ENCODE data around the gene ZNF263.

Gene ZNF263

GRCh38 chr16:3274947-3275346 lies 8.3 kb upstream of the ZNF263 start:
- H3K27ac ChIP-seq (ENCODE audit: low read depth, low read length) = no peak overlapping the region
- no peak overlapping the region for H3K9ac ChIP-seq (ENCODE audit: low read length)
- H3K4me1 ChIP-seq (ENCODE audit: control insufficient read depth, insufficient read depth, low read length) = no peaks in the 10 kb centered on the region
- H3K27me3 ChIP-seq (ENCODE audit: control insufficient read depth, insufficient read depth, low read length) = no peaks in the 10 kb centered on the region
- no peaks in the 10 kb centered on the region for H3K36me3 ChIP-seq (ENCODE audit: control insufficient read depth, insufficient read depth, low read length)
- no peak overlapping the region for H3K4me3 ChIP-seq (ENCODE audit: low read length)

- Histone ChIP-seq H3K27me3 (ENCODE audit: control insufficient read depth, insufficient read depth, low read length) (no peaks in the 10 kb centered on the region), H3K27ac (ENCODE audit: low read depth, low read length) (no peak overlapping the region), H3K4me3 (ENCODE audit: low read length) (no peak overlapping the region), H3K9ac (ENCODE audit: low read length) (no peak overlapping the region), H3K36me3 (ENCODE audit: control insufficient read depth, insufficient read depth, low read length) (no peaks in the 10 kb centered on the region), H3K4me1 (ENCODE audit: control insufficient read depth, insufficient read depth, low read length) (no peaks in the 10 kb centered on the region)
Observed at GRCh38 chr16:3276679-3277078, 6.6 kb upstream of the ZNF263 start.

GRCh38 chr16:3281222-3281820 lies 2.0 kb upstream of the ZNF263 start:
- H3K27me3 ChIP-seq (ENCODE audit: control insufficient read depth, insufficient read depth, low read length) = no peaks in the 10 kb centered on the region
- peaks cover 11% of the 10 kb centered on the region for H3K4me1 ChIP-seq (ENCODE audit: control insufficient read depth, insufficient read depth, low read length)
- peaks cover 12% of the 10 kb centered on the region for H3K36me3 ChIP-seq (ENCODE audit: control insufficient read depth, insufficient read depth, low read length)
- H3K9ac ChIP-seq (ENCODE audit: low read length) = no peak overlapping the region
- H3K27ac ChIP-seq (ENCODE audit: low read depth, low read length) = no peak overlapping the region
- no peak overlapping the region for H3K4me3 ChIP-seq (ENCODE audit: low read length)

- H3K4me1 ChIP-seq (ENCODE audit: control insufficient read depth, insufficient read depth, low read length) = peaks cover 11% of the 10 kb centered on the region
- peak overlapping the region; percentile 58 for H3K9ac ChIP-seq (ENCODE audit: low read length)
- no peaks in the 10 kb centered on the region for H3K27me3 ChIP-seq (ENCODE audit: control insufficient read depth, insufficient read depth, low read length)
- peaks cover 18% of the 10 kb centered on the region for H3K36me3 ChIP-seq (ENCODE audit: control insufficient read depth, insufficient read depth, low read length)
- peak overlapping the region; percentile 99 for H3K27ac ChIP-seq (ENCODE audit: low read depth, low read length)
- H3K4me3 ChIP-seq (ENCODE audit: low read length) = peak overlapping the region; percentile 75
Observed at GRCh38 chr16:3282103-3282729, 1.1 kb upstream of the ZNF263 start.

- peak overlapping the region; percentile 67 for H3K9ac ChIP-seq (ENCODE audit: low read length)
- H3K4me1 ChIP-seq (ENCODE audit: control insufficient read depth, insufficient read depth, low read length) = peaks cover 11% of the 10 kb centered on the region
- H3K27ac ChIP-seq (ENCODE audit: low read depth, low read length) = peak overlapping the region; percentile 99
- H3K27me3 ChIP-seq (ENCODE audit: control insufficient read depth, insufficient read depth, low read length) = no peaks in the 10 kb centered on the region
- H3K36me3 ChIP-seq (ENCODE audit: control insufficient read depth, insufficient read depth, low read length) = peaks cover 23% of the 10 kb centered on the region
- peak overlapping the region; percentile 75 for H3K4me3 ChIP-seq (ENCODE audit: low read length)
Observed at GRCh38 chr16:3283543-3284447, 504 bp downstream of the ZNF263 start.

- no peak overlapping the region for H3K27ac ChIP-seq (ENCODE audit: low read depth, low read length)
- peaks cover 11% of the 10 kb centered on the region for H3K4me1 ChIP-seq (ENCODE audit: control insufficient read depth, insufficient read depth, low read length)
- no peak overlapping the region for H3K9ac ChIP-seq (ENCODE audit: low read length)
- peaks cover 37% of the 10 kb centered on the region for H3K36me3 ChIP-seq (ENCODE audit: control insufficient read depth, insufficient read depth, low read length)
- H3K4me3 ChIP-seq (ENCODE audit: low read length) = peak overlapping the region; percentile 75
- no peaks in the 10 kb centered on the region for H3K27me3 ChIP-seq (ENCODE audit: control insufficient read depth, insufficient read depth, low read length)
Observed at GRCh38 chr16:3285131-3285530, 1.8 kb downstream of the ZNF263 start.

GRCh38 chr16:3289998-3290673 lies 6.8 kb downstream of the ZNF263 start:
- H3K9ac ChIP-seq (ENCODE audit: low read length) = no peak overlapping the region
- H3K4me3 ChIP-seq (ENCODE audit: low read length) = no peak overlapping the region
- H3K4me1 ChIP-seq (ENCODE audit: control insufficient read depth, insufficient read depth, low read length) = peaks cover 2% of the 10 kb centered on the region
- peaks cover 51% of the 10 kb centered on the region for H3K36me3 ChIP-seq (ENCODE audit: control insufficient read depth, insufficient read depth, low read length)
- no peak overlapping the region for H3K27ac ChIP-seq (ENCODE audit: low read depth, low read length)
- H3K27me3 ChIP-seq (ENCODE audit: control insufficient read depth, insufficient read depth, low read length) = no peaks in the 10 kb centered on the region

- Histone ChIP-seq H3K36me3 (ENCODE audit: control insufficient read depth, insufficient read depth, low read length) (peaks cover 33% of the 10 kb centered on the region), H3K27ac (ENCODE audit: low read depth, low read length) (no peak overlapping the region), H3K4me3 (ENCODE audit: low read length) (no peak overlapping the region), H3K27me3 (ENCODE audit: control insufficient read depth, insufficient read depth, low read length) (no peaks in the 10 kb centered on the region), H3K9ac (ENCODE audit: low read length) (no peak overlapping the region), H3K4me1 (ENCODE audit: control insufficient read depth, insufficient read depth, low read length) (no peaks in the 10 kb centered on the region)
Observed at GRCh38 chr16:3292604-3293003, 9.3 kb downstream of the ZNF263 start.

- H3K27ac ChIP-seq (ENCODE audit: low read depth, low read length) = no peak overlapping the region
- no peak overlapping the region for H3K9ac ChIP-seq (ENCODE audit: low read length)
- H3K36me3 ChIP-seq (ENCODE audit: control insufficient read depth, insufficient read depth, low read length) = peaks cover 20% of the 10 kb centered on the region
- no peaks in the 10 kb centered on the region for H3K4me1 ChIP-seq (ENCODE audit: control insufficient read depth, insufficient read depth, low read length)
- H3K4me3 ChIP-seq (ENCODE audit: low read length) = no peak overlapping the region
- H3K27me3 ChIP-seq (ENCODE audit: control insufficient read depth, insufficient read depth, low read length) = no peaks in the 10 kb centered on the region
Observed at GRCh38 chr16:3295209-3295608, 11.9 kb downstream of the ZNF263 start.

- H3K27me3 ChIP-seq (ENCODE audit: control insufficient read depth, insufficient read depth, low read length) = no peaks in the 10 kb centered on the region
- peaks cover 16% of the 10 kb centered on the region for H3K36me3 ChIP-seq (ENCODE audit: control insufficient read depth, insufficient read depth, low read length)
- no peak overlapping the region for H3K9ac ChIP-seq (ENCODE audit: low read length)
- H3K27ac ChIP-seq (ENCODE audit: low read depth, low read length) = no peak overlapping the region
- H3K4me1 ChIP-seq (ENCODE audit: control insufficient read depth, insufficient read depth, low read length) = no peaks in the 10 kb centered on the region
- no peak overlapping the region for H3K4me3 ChIP-seq (ENCODE audit: low read length)
Observed at GRCh38 chr16:3295783-3296182, 12.5 kb downstream of the ZNF263 start.

GRCh38 chr16:3304370-3304769 lies 21.1 kb downstream of the ZNF263 start:
- Histone ChIP-seq H3K4me3 (ENCODE audit: low read length) (peak overlapping the region; percentile 97), H3K9ac (ENCODE audit: low read length) (no peak overlapping the region), H3K27ac (ENCODE audit: low read depth, low read length) (peak overlapping the region; percentile 96), H3K36me3 (ENCODE audit: control insufficient read depth, insufficient read depth, low read length) (peaks cover 23% of the 10 kb centered on the region), H3K4me1 (ENCODE audit: control insufficient read depth, insufficient read depth, low read length) (peaks cover 7% of the 10 kb centered on the region), H3K27me3 (ENCODE audit: control insufficient read depth, insufficient read depth, low read length) (no peaks in the 10 kb centered on the region)
